ENCODE data around the gene GARIN5A.

The GARIN5A gene

DNA sequence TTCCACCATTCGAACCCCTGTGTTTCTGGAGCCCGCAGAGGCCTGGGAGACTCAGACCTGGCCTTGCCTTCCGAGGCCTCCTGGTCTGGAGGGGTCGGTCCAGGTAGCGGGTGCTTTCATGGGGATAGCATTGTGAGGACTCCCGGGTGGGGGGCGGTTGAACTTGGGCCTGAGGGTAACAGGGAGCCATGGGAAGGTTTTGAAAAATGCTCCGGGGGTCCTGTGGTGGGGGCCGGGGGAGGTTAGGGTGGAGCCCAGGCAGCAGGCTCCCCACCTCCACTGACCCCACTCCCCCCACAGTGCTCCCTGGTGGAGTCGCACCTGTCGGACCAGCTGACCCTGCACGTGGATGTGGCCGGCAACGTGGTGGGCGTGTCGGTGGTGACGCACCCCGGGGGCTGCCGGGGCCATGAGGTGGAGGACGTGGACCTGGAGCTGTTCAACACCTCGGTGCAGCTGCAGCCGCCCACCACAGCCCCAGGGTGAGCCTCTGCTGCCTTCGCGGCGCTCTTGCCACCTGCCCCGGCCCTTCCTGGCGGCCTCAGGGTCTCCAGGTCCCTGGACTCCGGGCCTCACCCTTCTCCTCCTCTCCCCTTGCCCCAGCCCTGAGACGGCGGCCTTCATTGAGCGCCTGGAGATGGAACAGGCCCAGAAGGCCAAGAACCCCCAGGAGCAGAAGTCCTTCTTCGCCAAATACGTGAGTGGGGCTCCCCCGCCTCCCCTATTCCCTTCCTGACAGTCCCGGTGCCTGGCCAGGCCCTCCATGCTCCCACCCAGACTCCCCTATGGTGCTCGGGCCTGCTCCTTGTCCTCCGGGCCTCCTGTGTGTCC is 3.8 kb upstream of the GARIN5A start:
- Histone ChIP-seq H3K79me2 (ENCODE audit: control insufficient read depth, insufficient read depth, low read length) (peaks cover 10% of the 10 kb centered on the region), H3K36me3 (ENCODE audit: control insufficient read depth, insufficient read depth, low read length) (peaks cover 2% of the 10 kb centered on the region)
- WGBS (ENCODE audit: extremely low coverage, insufficient coverage, low lambda C conversion rate), result no CpG with 5 or more reads among the region's 37 CpGs

DNA sequence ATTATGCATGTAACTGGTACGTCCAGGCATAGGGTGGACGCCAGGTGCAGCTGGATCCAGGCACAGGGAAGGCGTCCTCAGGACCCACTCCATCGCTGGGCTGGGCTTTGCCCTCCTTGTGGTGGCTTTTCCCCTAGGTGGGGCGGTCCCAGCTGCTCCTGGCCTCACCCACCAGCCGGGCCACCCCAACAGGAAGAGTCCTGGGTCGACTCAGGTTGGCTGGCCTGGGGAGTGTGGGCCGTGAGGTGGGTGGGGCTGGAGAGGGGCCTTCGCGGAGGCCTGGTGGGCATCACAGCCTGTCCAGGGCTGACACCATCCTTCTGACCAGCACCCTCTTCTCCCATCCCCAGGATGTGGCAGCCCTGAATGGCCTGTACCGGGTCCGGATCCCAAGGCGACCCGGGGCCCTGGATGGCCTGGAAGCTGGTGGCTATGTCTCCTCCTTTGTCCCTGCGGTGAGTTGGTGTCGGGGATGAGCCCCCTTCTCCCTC is 3.2 kb upstream of the GARIN5A start:
- Histone ChIP-seq H3K56ac (ENCODE audit: low read length) (no peak overlapping the region), H3K4me3 (ENCODE audit: low read length) (no peak overlapping the region), H4K8ac (ENCODE audit: low read depth, low read length) (no peak overlapping the region), H4K5ac (ENCODE audit: low read length) (no peak overlapping the region), H3K36me3 (ENCODE audit: control insufficient read depth, insufficient read depth, low read length) (peaks cover 2% of the 10 kb centered on the region), H3K4me1 (ENCODE audit: control insufficient read depth, low read depth, low read length) (no peaks in the 10 kb centered on the region), H2AK5ac (ENCODE audit: low read length) (no peak overlapping the region), H3K27me3 (ENCODE audit: insufficient read depth, low read length, poor library complexity) (no peaks in the 10 kb centered on the region), H2BK120ac (ENCODE audit: low read depth, low read length) (no peak overlapping the region), H3K23ac (ENCODE audit: low read length) (no peak overlapping the region), H3K18ac (ENCODE audit: low read length) (no peak overlapping the region), H3K9ac (ENCODE audit: low read length) (no peak overlapping the region), H2BK5ac (ENCODE audit: low read length) (no peak overlapping the region), H3K27ac (ENCODE audit: low read depth, low read length) (no peak overlapping the region), H2BK15ac (replicated peaks; ENCODE audit: low read depth) (no peak overlapping the region), H3K79me1 (ENCODE audit: low read length) (peaks cover 12% of the 10 kb centered on the region), H3K4ac (ENCODE audit: low read depth, low read length) (no peak overlapping the region), H3K4me2 (ENCODE audit: low read length) (no peak overlapping the region), H3K79me2 (ENCODE audit: control insufficient read depth, insufficient read depth, low read length) (peaks cover 10% of the 10 kb centered on the region)
- no peak for DNase-seq
- no CpG with 5 or more reads among the region's 16 CpGs for WGBS (ENCODE audit: extremely low coverage, insufficient coverage, low lambda C conversion rate)

More for the DNA sequence above, 3.8 kb upstream of the GARIN5A start:
- no peak overlapping the region for H2BK5ac ChIP-seq (ENCODE audit: low read length)
- no peak overlapping the region for H3K4ac ChIP-seq (ENCODE audit: low read depth, low read length)
- H3K4me2 ChIP-seq (ENCODE audit: low read length), result no peak overlapping the region
- H3K4me1 ChIP-seq (ENCODE audit: control insufficient read depth, low read depth, low read length), result no peaks in the 10 kb centered on the region
- H4K5ac ChIP-seq (ENCODE audit: low read length), result no peak overlapping the region
- no peak overlapping the region for H2BK120ac ChIP-seq (ENCODE audit: low read depth, low read length)
- no peak overlapping the region for H2AK5ac ChIP-seq (ENCODE audit: low read length)
- H3K4me3 ChIP-seq (ENCODE audit: low read length), result no peak overlapping the region
- H3K18ac ChIP-seq (ENCODE audit: low read length), result no peak overlapping the region
- H4K8ac ChIP-seq (ENCODE audit: low read depth, low read length), result no peak overlapping the region
- no peak overlapping the region for H3K56ac ChIP-seq (ENCODE audit: low read length)
- DNase-seq, result no peak
- H3K79me1 ChIP-seq (ENCODE audit: low read length), result peaks cover 12% of the 10 kb centered on the region
- H2BK15ac ChIP-seq (replicated peaks; ENCODE audit: low read depth), result no peak overlapping the region
- H3K27me3 ChIP-seq (ENCODE audit: insufficient read depth, low read length, poor library complexity), result no peaks in the 10 kb centered on the region
- no peak overlapping the region for H3K27ac ChIP-seq (ENCODE audit: low read depth, low read length)
- H3K23ac ChIP-seq (ENCODE audit: low read length), result no peak overlapping the region
- H3K9ac ChIP-seq (ENCODE audit: low read length), result no peak overlapping the region

DNA sequence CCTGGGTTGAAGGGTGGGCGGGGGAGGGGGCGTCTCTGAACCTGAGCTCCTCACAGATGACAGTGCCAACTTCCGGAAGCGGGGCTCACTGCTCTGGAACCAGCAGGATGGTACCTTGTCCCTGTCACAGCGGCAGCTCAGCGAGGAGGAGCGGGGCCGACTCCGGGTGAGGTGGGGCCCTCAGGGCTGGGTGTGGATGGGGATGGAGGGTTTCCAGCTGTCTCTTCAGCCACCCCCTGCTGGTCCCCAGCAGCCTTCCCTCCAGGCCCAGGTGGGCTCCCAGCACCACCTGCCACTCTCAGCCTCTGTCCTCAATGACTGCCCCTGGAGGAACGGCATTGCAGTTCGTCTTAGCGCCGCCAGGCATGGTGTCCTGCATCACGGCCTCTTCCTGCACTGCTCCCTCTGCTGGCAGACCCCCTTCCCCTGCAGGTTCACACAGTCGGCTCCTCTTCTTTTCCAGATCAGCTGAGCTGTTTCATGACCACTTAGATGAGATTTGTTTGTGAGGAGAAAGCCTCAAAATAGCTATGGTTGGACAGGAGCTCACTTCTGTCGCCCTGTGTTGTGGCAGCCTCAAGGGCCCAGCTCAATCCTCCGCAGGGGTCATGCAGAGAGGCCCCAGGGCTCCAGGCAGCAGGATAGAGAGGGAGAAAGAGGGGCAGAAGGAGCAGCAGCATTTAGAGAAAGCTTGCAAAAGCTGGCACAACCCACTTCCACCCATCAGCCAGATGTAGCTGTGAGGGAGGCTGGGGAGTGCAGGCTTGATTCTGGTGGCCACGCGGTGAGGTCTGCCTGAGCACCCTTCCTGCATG is 2.5 kb upstream of the GARIN5A start:
- peak; percentile 79 for DNase-seq
- Histone ChIP-seq H3K4me3 (ENCODE audit: low read length) (no peak overlapping the region), H2BK5ac (ENCODE audit: low read length) (no peak overlapping the region), H3K27me3 (ENCODE audit: insufficient read depth, low read length, poor library complexity) (no peaks in the 10 kb centered on the region), H3K23ac (ENCODE audit: low read length) (no peak overlapping the region), H3K36me3 (ENCODE audit: control insufficient read depth, insufficient read depth, low read length) (peaks cover 2% of the 10 kb centered on the region), H3K4me2 (ENCODE audit: low read length) (no peak overlapping the region), H4K5ac (ENCODE audit: low read length) (no peak overlapping the region), H3K18ac (ENCODE audit: low read length) (no peak overlapping the region), H2BK15ac (replicated peaks; ENCODE audit: low read depth) (no peak overlapping the region), H4K8ac (ENCODE audit: low read depth, low read length) (no peak overlapping the region), H2AK5ac (ENCODE audit: low read length) (no peak overlapping the region), H3K79me2 (ENCODE audit: control insufficient read depth, insufficient read depth, low read length) (peaks cover 10% of the 10 kb centered on the region), H3K56ac (ENCODE audit: low read length) (no peak overlapping the region), H3K9ac (ENCODE audit: low read length) (no peak overlapping the region), H3K4me1 (ENCODE audit: control insufficient read depth, low read depth, low read length) (no peaks in the 10 kb centered on the region), H2BK120ac (ENCODE audit: low read depth, low read length) (no peak overlapping the region), H3K4ac (ENCODE audit: low read depth, low read length) (no peak overlapping the region), H3K79me1 (ENCODE audit: low read length) (peaks cover 12% of the 10 kb centered on the region), H3K27ac (ENCODE audit: low read depth, low read length) (no peak overlapping the region)
- no CpG with 5 or more reads among the region's 19 CpGs for WGBS (ENCODE audit: extremely low coverage, insufficient coverage, low lambda C conversion rate)

DNA sequence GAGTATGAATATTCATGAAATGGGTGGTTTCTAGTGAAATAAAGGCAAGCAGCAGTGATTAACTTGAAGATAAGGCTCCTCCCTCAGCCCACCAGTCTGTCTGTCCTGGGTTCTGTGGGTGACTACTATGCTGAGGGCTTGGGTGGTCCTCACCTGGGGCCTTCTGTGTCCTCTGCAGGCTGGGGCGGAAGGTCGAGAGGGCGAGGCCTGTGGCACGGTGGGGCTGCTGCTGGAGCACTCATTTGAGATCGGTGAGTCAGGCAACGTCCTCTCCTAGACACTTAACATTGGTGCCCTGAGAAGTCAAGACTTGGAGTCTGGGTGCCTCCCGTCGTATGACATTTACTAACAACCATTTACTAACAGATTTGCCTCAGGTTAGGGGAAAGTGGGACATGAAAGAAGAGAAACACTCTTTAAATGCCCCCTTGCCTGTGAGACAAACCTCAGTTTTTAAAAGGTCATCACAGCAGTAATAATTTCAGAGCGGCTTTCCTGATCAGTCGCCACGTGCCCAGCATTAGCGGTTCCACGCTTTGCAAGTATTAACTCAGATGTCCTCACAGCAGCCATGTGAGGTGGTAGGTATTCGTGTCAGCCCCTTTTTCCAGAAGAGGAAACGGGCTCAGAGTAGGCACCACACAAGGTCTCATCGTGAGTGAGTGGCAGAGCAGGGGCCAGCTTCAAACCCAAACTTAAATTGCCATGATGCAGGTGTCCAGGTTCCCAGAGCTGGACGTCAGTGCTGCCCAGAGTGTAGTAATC is 1.3 kb upstream of the GARIN5A start:
- Histone ChIP-seq H3K9ac (ENCODE audit: low read length) (no peak overlapping the region), H3K79me2 (ENCODE audit: control insufficient read depth, insufficient read depth, low read length) (peaks cover 10% of the 10 kb centered on the region), H3K79me1 (ENCODE audit: low read length) (peaks cover 12% of the 10 kb centered on the region), H2AK5ac (ENCODE audit: low read length) (no peak overlapping the region), H2BK5ac (ENCODE audit: low read length) (no peak overlapping the region), H3K23ac (ENCODE audit: low read length) (no peak overlapping the region), H3K4me1 (ENCODE audit: control insufficient read depth, low read depth, low read length) (no peaks in the 10 kb centered on the region), H4K8ac (ENCODE audit: low read depth, low read length) (no peak overlapping the region), H3K27me3 (ENCODE audit: insufficient read depth, low read length, poor library complexity) (no peaks in the 10 kb centered on the region), H3K4me2 (ENCODE audit: low read length) (no peak overlapping the region), H3K18ac (ENCODE audit: low read length) (no peak overlapping the region), H3K36me3 (ENCODE audit: control insufficient read depth, insufficient read depth, low read length) (peaks cover under 1% of the 10 kb centered on the region), H4K5ac (ENCODE audit: low read length) (no peak overlapping the region), H2BK15ac (replicated peaks; ENCODE audit: low read depth) (no peak overlapping the region), H3K27ac (ENCODE audit: low read depth, low read length) (no peak overlapping the region), H3K56ac (ENCODE audit: low read length) (no peak overlapping the region), H2BK120ac (ENCODE audit: low read depth, low read length) (no peak overlapping the region), H3K4me3 (ENCODE audit: low read length) (no peak overlapping the region), H3K4ac (ENCODE audit: low read depth, low read length) (no peak overlapping the region)
- no peak for DNase-seq
- WGBS (ENCODE audit: extremely low coverage, insufficient coverage, low lambda C conversion rate), result no CpG with 5 or more reads among the region's 17 CpGs

DNA sequence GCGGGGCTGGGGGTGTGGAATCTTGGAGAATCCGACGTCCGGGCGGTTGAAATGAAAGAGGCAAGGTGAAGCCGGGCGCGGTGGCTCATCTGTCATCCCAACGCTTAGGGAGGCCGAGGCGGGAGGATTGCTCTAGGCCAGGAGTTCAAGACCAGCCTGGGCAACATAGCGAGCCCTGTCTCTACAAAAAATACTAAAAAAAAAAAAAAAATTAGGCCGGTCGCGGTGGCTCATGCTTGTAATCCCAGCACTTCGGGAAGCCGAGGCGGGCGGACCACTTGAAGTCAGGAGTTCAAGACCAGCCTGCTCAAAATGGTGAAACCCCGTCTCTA is 225 bp upstream of the GARIN5A start:
- H3K18ac ChIP-seq (ENCODE audit: low read length), result no peak overlapping the region
- no peaks in the 10 kb centered on the region for H3K36me3 ChIP-seq (ENCODE audit: control insufficient read depth, insufficient read depth, low read length)
- H3K27ac ChIP-seq (ENCODE audit: low read depth, low read length), result no peak overlapping the region
- H3K27me3 ChIP-seq (ENCODE audit: insufficient read depth, low read length, poor library complexity), result no peaks in the 10 kb centered on the region
- peak overlapping the region; percentile 71 for H3K4me2 ChIP-seq (ENCODE audit: low read length)
- peak overlapping the region; percentile 91 for H3K9ac ChIP-seq (ENCODE audit: low read length)
- no peak for DNase-seq
- no peak overlapping the region for H4K5ac ChIP-seq (ENCODE audit: low read length)
- no peak overlapping the region for H2AK5ac ChIP-seq (ENCODE audit: low read length)
- H3K4ac ChIP-seq (ENCODE audit: low read depth, low read length), result no peak overlapping the region
- no peak overlapping the region for H2BK120ac ChIP-seq (ENCODE audit: low read depth, low read length)
- no peak overlapping the region for H3K56ac ChIP-seq (ENCODE audit: low read length)
- peaks cover 10% of the 10 kb centered on the region for H3K79me2 ChIP-seq (ENCODE audit: control insufficient read depth, insufficient read depth, low read length)
- H3K79me1 ChIP-seq (ENCODE audit: low read length), result peaks cover 12% of the 10 kb centered on the region
- no CpG with 5 or more reads among the region's 20 CpGs for WGBS (ENCODE audit: extremely low coverage, insufficient coverage, low lambda C conversion rate)
- H2BK15ac ChIP-seq (replicated peaks; ENCODE audit: low read depth), result no peak overlapping the region
- H3K4me1 ChIP-seq (ENCODE audit: control insufficient read depth, low read depth, low read length), result no peaks in the 10 kb centered on the region
- H2BK5ac ChIP-seq (ENCODE audit: low read length), result no peak overlapping the region
- no peak overlapping the region for H4K8ac ChIP-seq (ENCODE audit: low read depth, low read length)
- H3K23ac ChIP-seq (ENCODE audit: low read length), result no peak overlapping the region
- H3K4me3 ChIP-seq (ENCODE audit: low read length), result peak overlapping the region; percentile 88

All from mesendoderm (in vitro differentiated cells).